Mucosa of stomach (tissue), 1 donor: Measurements from ENCODE around the gene STAT4.

Experiments
- H3K27me3 ChIP-seq: one replicate; pipeline ENCODE4 v1.7.0; 2013; ENCODE audit warnings: mild to moderate bottlenecking, low read length; ENCODE audit not compliant: control insufficient read depth, insufficient read depth
- H3K36me3 ChIP-seq: one replicate; pipeline ENCODE4 v1.7.0; 2013; ENCODE audit warnings: low read length; ENCODE audit not compliant: control insufficient read depth, insufficient read depth
- H3K4me1 ChIP-seq: one replicate; pipeline ENCODE4 v1.7.0; 2013; ENCODE audit warnings: mild to moderate bottlenecking, low read length; ENCODE audit not compliant: control insufficient read depth, insufficient read depth
- H3K4me3 ChIP-seq: one replicate; pipeline ENCODE4 v1.7.0; 2013; ENCODE audit warnings: low read length
- H3K9ac ChIP-seq: one replicate; pipeline ENCODE4 v1.7.0; 2013; ENCODE audit warnings: mild to moderate bottlenecking, low read length, moderate library complexity
- H3K9me3 ChIP-seq: one replicate; pipeline ENCODE4 v1.7.0; 2013; ENCODE audit warnings: mild to moderate bottlenecking, low read length, moderate library complexity; ENCODE audit not compliant: control insufficient read depth
- donor health status: Pancreatic carcinoma.

Gene STAT4

GRCh38 chr2:191031256-191031655 lies 119.5 kb downstream of the STAT4 start:
- Histone ChIP-seq H3K4me1 (no peaks in the 10 kb centered on the region), H3K27me3 (no peaks in the 10 kb centered on the region), H3K36me3 (no peaks in the 10 kb centered on the region), H3K4me3 (no peak overlapping the region), H3K9ac (no peak overlapping the region), H3K9me3 (no peaks in the 10 kb centered on the region)

GRCh38 chr2:191030521-191031154 lies 120.2 kb downstream of the STAT4 start:
- Histone ChIP-seq H3K27me3 (no peaks in the 10 kb centered on the region), H3K4me1 (no peaks in the 10 kb centered on the region), H3K9me3 (no peaks in the 10 kb centered on the region), H3K9ac (no peak overlapping the region), H3K4me3 (no peak overlapping the region), H3K36me3 (no peaks in the 10 kb centered on the region)

- no peaks in the 10 kb centered on the region for H3K36me3 ChIP-seq
- no peaks in the 10 kb centered on the region for H3K27me3 ChIP-seq
- no peak overlapping the region for H3K9ac ChIP-seq
- H3K9me3 ChIP-seq: no peaks in the 10 kb centered on the region
- no peaks in the 10 kb centered on the region for H3K4me1 ChIP-seq
- H3K4me3 ChIP-seq: no peak overlapping the region
These were observed 121.4 kb downstream of the STAT4 start for GRCh38 chr2:191029280-191029950.

GRCh38 chr2:191026377-191026776 lies 124.4 kb downstream of the STAT4 start:
- Histone ChIP-seq H3K4me3 (no peak overlapping the region), H3K9ac (no peak overlapping the region), H3K4me1 (no peaks in the 10 kb centered on the region), H3K9me3 (no peaks in the 10 kb centered on the region), H3K36me3 (no peaks in the 10 kb centered on the region), H3K27me3 (no peaks in the 10 kb centered on the region)

GRCh38 chr2:191025135-191025534 lies 125.7 kb downstream of the STAT4 start:
- Histone ChIP-seq H3K9me3 (no peaks in the 10 kb centered on the region), H3K4me3 (no peak overlapping the region), H3K36me3 (no peaks in the 10 kb centered on the region), H3K9ac (no peak overlapping the region), H3K27me3 (no peaks in the 10 kb centered on the region), H3K4me1 (peaks cover 8% of the 10 kb centered on the region)

- H3K9me3 ChIP-seq: no peaks in the 10 kb centered on the region
- peaks cover 8% of the 10 kb centered on the region for H3K4me1 ChIP-seq
- H3K27me3 ChIP-seq: no peaks in the 10 kb centered on the region
- no peak overlapping the region for H3K4me3 ChIP-seq
- H3K9ac ChIP-seq: no peak overlapping the region
- no peaks in the 10 kb centered on the region for H3K36me3 ChIP-seq
These were observed 127.5 kb downstream of the STAT4 start for GRCh38 chr2:191023235-191023679.

GRCh38 chr2:191020742-191021381 lies 129.9 kb downstream of the STAT4 start:
- peaks cover 8% of the 10 kb centered on the region for H3K4me1 ChIP-seq
- H3K36me3 ChIP-seq: no peaks in the 10 kb centered on the region
- peak overlapping the region; percentile 94 for H3K9ac ChIP-seq
- H3K9me3 ChIP-seq: no peaks in the 10 kb centered on the region
- H3K27me3 ChIP-seq: no peaks in the 10 kb centered on the region
- peak overlapping the region; percentile 89 for H3K4me3 ChIP-seq

- no peaks in the 10 kb centered on the region for H3K27me3 ChIP-seq
- H3K4me1 ChIP-seq: peaks cover 8% of the 10 kb centered on the region
- peak overlapping the region; percentile 94 for H3K9ac ChIP-seq
- H3K4me3 ChIP-seq: peak overlapping the region; percentile 89
- no peaks in the 10 kb centered on the region for H3K9me3 ChIP-seq
- no peaks in the 10 kb centered on the region for H3K36me3 ChIP-seq
These were observed 130.5 kb downstream of the STAT4 start for GRCh38 chr2:191020221-191020741.

GRCh38 chr2:191019376-191019775 lies 131.4 kb downstream of the STAT4 start:
- no peaks in the 10 kb centered on the region for H3K9me3 ChIP-seq
- no peaks in the 10 kb centered on the region for H3K36me3 ChIP-seq
- peaks cover 14% of the 10 kb centered on the region for H3K4me1 ChIP-seq
- no peak overlapping the region for H3K4me3 ChIP-seq
- H3K27me3 ChIP-seq: no peaks in the 10 kb centered on the region
- no peak overlapping the region for H3K9ac ChIP-seq

- H3K36me3 ChIP-seq: no peaks in the 10 kb centered on the region
- H3K27me3 ChIP-seq: no peaks in the 10 kb centered on the region
- no peak overlapping the region for H3K9ac ChIP-seq
- H3K4me1 ChIP-seq: peaks cover 15% of the 10 kb centered on the region
- H3K9me3 ChIP-seq: no peaks in the 10 kb centered on the region
- no peak overlapping the region for H3K4me3 ChIP-seq
These were observed 132.1 kb downstream of the STAT4 start for GRCh38 chr2:191018643-191019119.

GRCh38 chr2:191018048-191018447 lies 132.7 kb downstream of the STAT4 start:
- Histone ChIP-seq H3K36me3 (no peaks in the 10 kb centered on the region), H3K27me3 (no peaks in the 10 kb centered on the region), H3K4me1 (peaks cover 15% of the 10 kb centered on the region), H3K9ac (no peak overlapping the region), H3K4me3 (no peak overlapping the region), H3K9me3 (no peaks in the 10 kb centered on the region)

GRCh38 chr2:191015831-191016230 lies 135.0 kb downstream of the STAT4 start:
- no peak overlapping the region for H3K9ac ChIP-seq
- no peaks in the 10 kb centered on the region for H3K36me3 ChIP-seq
- H3K4me1 ChIP-seq: peaks cover 21% of the 10 kb centered on the region

More at GRCh38 chr2:191015831-191016230, 135.0 kb downstream of the STAT4 start:
- Histone ChIP-seq H3K9me3 (no peaks in the 10 kb centered on the region), H3K4me3 (no peak overlapping the region), H3K27me3 (no peaks in the 10 kb centered on the region)
